ENCODE data around the gene ZNF764. TPM values are rescaled to one million over a fixed set of nuclear protein-coding genes. Genes with fewer than 3 reads are reported as not detected.

The ZNF764 gene
- polyA plus RNA-seq, 3 donors: 0.94 to 4.6 (median 1.0) TPM

DNA sequence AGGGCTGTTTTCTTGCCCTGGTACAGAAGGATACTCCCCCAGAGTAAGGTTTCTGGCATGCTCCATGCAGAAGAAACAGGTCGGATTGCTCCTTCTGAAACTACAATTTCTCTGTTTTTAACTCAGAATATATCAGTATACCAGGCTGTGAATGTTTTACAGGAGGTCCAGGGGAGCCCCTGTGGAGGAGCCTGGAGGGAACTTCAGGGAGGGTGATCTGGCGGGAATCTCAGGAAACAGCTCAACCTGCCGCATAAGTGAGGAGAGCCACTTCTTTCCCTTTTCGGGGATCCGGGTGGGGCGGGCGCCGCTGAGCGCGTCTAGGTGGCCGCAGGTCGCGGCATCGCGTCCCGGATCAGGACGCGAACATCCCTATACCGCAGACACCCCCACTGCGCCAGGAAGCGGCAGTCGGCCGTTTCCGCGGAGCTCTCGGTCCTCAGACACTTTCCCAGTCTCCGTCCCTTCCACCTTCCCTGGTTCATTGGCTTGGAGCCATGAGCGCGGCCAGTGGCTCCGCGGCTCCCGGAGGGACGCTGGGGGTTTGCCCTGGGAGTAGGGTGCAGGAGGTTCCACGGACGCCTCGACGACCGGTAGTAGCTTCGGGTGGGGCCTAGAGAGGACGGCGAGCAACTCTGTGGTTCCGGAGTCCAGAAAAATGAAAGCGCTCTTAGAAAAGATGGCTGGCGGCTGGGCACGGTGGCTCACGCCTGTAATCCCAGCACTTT, 3.1 kb upstream of the ZNF764 start:
- 3% methylated on average over 42 of the region's 46 CpGs for WGBS (ENCODE audit: insufficient coverage)
- peak overlapping the region; percentile 43 to 82 (median 58) for H3K4me3 ChIP-seq (replicated peaks in 1 of 3; ENCODE audit: low read depth in 2 of 3, low read length in 3 of 3)
- peaks cover 43 to 50% of the 10 kb centered on the region in 2 donors for H3K4me1 ChIP-seq (ENCODE audit: control insufficient read depth in 1 of 2, insufficient read depth in 2 of 2, low read length in 2 of 2)
- H3K79me2 ChIP-seq (ENCODE audit: insufficient read depth, low read length): peaks cover 18% of the 10 kb centered on the region
- H3K27ac ChIP-seq (ENCODE audit: low read depth in 1 of 2, low read length in 2 of 2): peak overlapping the region; percentile 71 to 85
- DNase-seq: peak in 2 of 3 donors; percentile 26 to 40
- Mint-ChIP-seq H3K27me3 (ENCODE audit: low read depth in 3 of 3) (peaks cover 2 to 5% (median 5%) of the 10 kb centered on the region in 3 donors), H3K27ac (peak overlapping the region; percentile 91 to 96 (median 95)), H3K9me3 (no peaks in the 10 kb centered on the region), H3K36me3 (peaks cover 1 to 2% of the 10 kb centered on the region in 2 donors), H3K4me3 (peak overlapping the region; percentile 94 to 97), H3K4me1 (peaks cover 47% of the 10 kb centered on the region)
- no peaks in the 10 kb centered on the region for H3K9me3 ChIP-seq (replicated peaks in 1 of 2; ENCODE audit: control insufficient read depth in 1 of 2, insufficient read depth in 1 of 2, low read length in 2 of 2)
- H4K20me1 ChIP-seq (ENCODE audit: insufficient read depth, low read length): no peaks in the 10 kb centered on the region
- TF ChIP-seq, protein P1, sequence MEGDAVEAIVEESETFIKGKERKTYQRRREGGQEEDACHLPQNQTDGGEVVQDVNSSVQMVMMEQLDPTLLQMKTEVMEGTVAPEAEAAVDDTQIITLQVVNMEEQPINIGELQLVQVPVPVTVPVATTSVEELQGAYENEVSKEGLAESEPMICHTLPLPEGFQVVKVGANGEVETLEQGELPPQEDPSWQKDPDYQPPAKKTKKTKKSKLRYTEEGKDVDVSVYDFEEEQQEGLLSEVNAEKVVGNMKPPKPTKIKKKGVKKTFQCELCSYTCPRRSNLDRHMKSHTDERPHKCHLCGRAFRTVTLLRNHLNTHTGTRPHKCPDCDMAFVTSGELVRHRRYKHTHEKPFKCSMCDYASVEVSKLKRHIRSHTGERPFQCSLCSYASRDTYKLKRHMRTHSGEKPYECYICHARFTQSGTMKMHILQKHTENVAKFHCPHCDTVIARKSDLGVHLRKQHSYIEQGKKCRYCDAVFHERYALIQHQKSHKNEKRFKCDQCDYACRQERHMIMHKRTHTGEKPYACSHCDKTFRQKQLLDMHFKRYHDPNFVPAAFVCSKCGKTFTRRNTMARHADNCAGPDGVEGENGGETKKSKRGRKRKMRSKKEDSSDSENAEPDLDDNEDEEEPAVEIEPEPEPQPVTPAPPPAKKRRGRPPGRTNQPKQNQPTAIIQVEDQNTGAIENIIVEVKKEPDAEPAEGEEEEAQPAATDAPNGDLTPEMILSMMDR (IDR thresholded peaks at IDR 0.05): no peak
- H2AFZ ChIP-seq (ENCODE audit: insufficient read depth, low read depth, low read length, poor library complexity, severe bottlenecking): peak overlapping the region; percentile 94
- intact Hi-C loops (cut with micrococcal nuclease): no loop called here
- H3K36me3 ChIP-seq (replicated peaks in 1 of 2; ENCODE audit: control insufficient read depth in 1 of 2, insufficient read depth in 2 of 2, low read length in 2 of 2): peaks cover under 1% of the 10 kb centered on the region in 2 donors
- H3K9ac ChIP-seq (ENCODE audit: insufficient read depth, low read length, poor library complexity, severe bottlenecking): peak overlapping the region; percentile 79
- peak overlapping the region; percentile 84 for H3K4me2 ChIP-seq (replicated peaks; ENCODE audit: extremely low read depth, low read length, poor library complexity, severe bottlenecking)
- H3K27me3 ChIP-seq (ENCODE audit: control insufficient read depth in 2 of 2, insufficient read depth in 2 of 2, low read length in 2 of 2): no peaks in the 10 kb centered on the region

DNA sequence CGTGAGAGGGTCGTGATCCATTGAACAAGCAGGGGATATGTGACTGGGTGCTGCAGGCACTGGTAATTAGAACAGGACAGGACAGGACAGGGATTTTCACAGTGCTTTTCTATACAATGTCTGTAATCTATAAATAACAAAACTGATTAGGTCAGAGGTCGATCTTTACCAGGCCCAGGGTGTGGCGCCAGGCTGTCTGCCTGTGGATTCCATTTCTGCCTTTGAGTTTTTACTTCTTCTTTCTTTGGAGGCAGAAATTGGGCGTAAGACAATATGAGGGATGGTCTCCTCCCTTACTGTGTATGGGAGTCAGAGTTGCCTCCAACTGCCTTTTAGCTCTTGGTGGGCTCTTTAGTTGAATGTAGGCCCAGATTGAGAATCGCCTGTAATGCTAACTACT, 1.5 kb upstream of the ZNF764 start:
- peaks cover 48% of the 10 kb centered on the region for H3K4me1 Mint-ChIP-seq
- 0% methylated on average over 2 of the region's 6 CpGs for WGBS (ENCODE audit: insufficient coverage)
- no peaks in the 10 kb centered on the region for H3K9me3 Mint-ChIP-seq
- H3K27ac Mint-ChIP-seq: peak overlapping the region; percentile 92 to 98 (median 95)
- H4K20me1 ChIP-seq (ENCODE audit: insufficient read depth, low read length): no peaks in the 10 kb centered on the region
- H3K36me3 Mint-ChIP-seq: peaks cover 9 to 15% of the 10 kb centered on the region in 2 donors
- H3K4me1 ChIP-seq (ENCODE audit: control insufficient read depth in 1 of 2, insufficient read depth in 2 of 2, low read length in 2 of 2): peaks cover 43 to 50% of the 10 kb centered on the region in 2 donors
- H3K27me3 Mint-ChIP-seq (ENCODE audit: low read depth in 3 of 3): peaks cover 0 to 5% (median 0%) of the 10 kb centered on the region in 3 donors
- H3K4me3 Mint-ChIP-seq: no peak overlapping the region
- TF ChIP-seq, protein P1 (IDR thresholded peaks at IDR 0.05): no peak
- peak overlapping the region in 1 of 3 experiments; percentile 93 for H3K4me3 ChIP-seq (replicated peaks in 1 of 3; ENCODE audit: low read depth in 2 of 3, low read length in 3 of 3)
- intact Hi-C loops (cut with micrococcal nuclease): loop anchor here (2.0 to 10.0 kb wide), 4 partner anchors 13 to 55 kb away; partner anchors contain the start of genes ZNF689 (in 1 of the 2), ZNF747 (in 1 of the 2) and ZNF768 (in 1 of the 2)
- peak overlapping the region; percentile 76 to 80 for H3K27ac ChIP-seq (ENCODE audit: low read depth in 1 of 2, low read length in 2 of 2)
- peak in 2 of 3 donors; percentile 43 to 53 for DNase-seq
- peak overlapping the region; percentile 8 for H3K4me2 ChIP-seq (replicated peaks; ENCODE audit: extremely low read depth, low read length, poor library complexity, severe bottlenecking)
- peaks cover 9 to 16% of the 10 kb centered on the region in 2 donors for H3K36me3 ChIP-seq (replicated peaks in 1 of 2; ENCODE audit: control insufficient read depth in 1 of 2, insufficient read depth in 2 of 2, low read length in 2 of 2)
- no peaks in the 10 kb centered on the region for H3K27me3 ChIP-seq (ENCODE audit: control insufficient read depth in 2 of 2, insufficient read depth in 2 of 2, low read length in 2 of 2)
- H2AFZ ChIP-seq (ENCODE audit: insufficient read depth, low read depth, low read length, poor library complexity, severe bottlenecking): peak overlapping the region; percentile 46
- H3K9ac ChIP-seq (ENCODE audit: insufficient read depth, low read length, poor library complexity, severe bottlenecking): no peak overlapping the region
- H3K79me2 ChIP-seq (ENCODE audit: insufficient read depth, low read length): peaks cover 26% of the 10 kb centered on the region
- H3K9me3 ChIP-seq (replicated peaks in 1 of 2; ENCODE audit: control insufficient read depth in 1 of 2, insufficient read depth in 1 of 2, low read length in 2 of 2): no peaks in the 10 kb centered on the region

Measured in CD14-positive monocyte (primary cell).